ENCODE measurements around the gene POLN.

DNA sequence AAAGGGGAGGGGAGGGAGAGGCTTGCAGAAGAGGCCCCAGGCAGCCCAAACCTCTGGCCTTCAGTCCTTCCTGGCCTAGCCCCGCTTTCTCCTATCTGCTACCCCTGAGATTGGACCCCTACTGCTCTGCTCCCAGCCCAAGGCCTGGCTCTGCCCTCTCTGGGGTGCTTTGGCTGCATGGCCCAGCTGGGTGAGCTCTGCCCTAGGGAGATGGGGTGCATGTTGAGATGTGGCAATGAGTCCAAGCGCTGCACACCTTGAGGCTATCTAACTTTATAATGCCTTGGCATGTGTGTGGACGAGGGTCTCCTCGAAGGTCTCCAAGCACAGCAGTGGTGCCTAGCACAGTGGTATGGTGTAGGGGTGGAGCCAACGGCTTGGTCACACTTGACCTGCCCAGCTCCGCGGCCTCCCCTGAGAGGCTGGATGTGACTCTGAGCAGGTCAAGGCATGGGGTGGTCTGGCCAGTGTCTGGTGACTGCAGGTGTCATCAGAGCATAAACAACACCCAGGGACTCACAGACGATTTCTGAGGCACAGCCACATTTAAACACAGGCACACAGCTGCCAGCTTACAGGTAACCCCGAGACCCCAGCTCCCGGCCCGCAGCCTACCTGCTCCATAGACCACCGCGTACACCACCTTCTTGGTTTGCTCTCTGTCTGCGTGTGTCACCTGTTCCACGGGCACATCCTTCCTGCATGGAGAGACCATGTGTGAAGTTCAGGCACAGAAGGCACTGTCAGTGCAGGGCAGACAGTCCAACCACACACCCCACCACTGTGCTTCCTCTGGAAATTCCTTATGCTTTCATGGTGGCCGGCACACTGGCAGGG is 146.5 kb downstream of the POLN start:
- TF ChIP-seq POLR2A (IDR thresholded peaks at IDR 0.05) (no peak), CTCF (IDR thresholded peaks at IDR 0.05) (no peak)
